ENCODE measurements around the gene MAT1A. TPM values are rescaled to one million over a fixed set of nuclear protein-coding genes. Genes with fewer than 3 reads are reported as not detected.
"Not testable (repeated sequence)": the region's sequence is repeated elsewhere in the genome, so short reads cannot be mapped to it uniquely, and the experiment has no call there.

MAT1A gene
- total and polyA plus RNA-seq, 7 donors, result 0.49 TPM; not detected in 6

- Histone ChIP-seq H3K4me3 (no peak overlapping the region), H3K4me1 (no peaks in the 10 kb centered on the region), H3K27me3 (ENCODE audit: insufficient read depth in 3 of 3, low read length in 2 of 3) (no peaks in the 10 kb centered on the region), H3K27ac (no peak overlapping the region), H3K9me3 (no peaks in the 10 kb centered on the region), H3K36me3 (ENCODE audit: insufficient read depth in 1 of 2, low read depth in 1 of 2) (no peaks in the 10 kb centered on the region)
- WGBS, 3 donors, result 94 to 97% (median 95%) methylated on average over 6 of the region's 6 CpGs
- ATAC-seq, result no peak
- intact Hi-C loops (cut with DNase I), result no loop called here
- DNase-seq, result no peak
- no peak for TF ChIP-seq CTCF (IDR thresholded peaks at IDR 0.05)
These were observed 30.0 kb downstream of the MAT1A start for GRCh38 chr10:80259405-80259871.

DNA sequence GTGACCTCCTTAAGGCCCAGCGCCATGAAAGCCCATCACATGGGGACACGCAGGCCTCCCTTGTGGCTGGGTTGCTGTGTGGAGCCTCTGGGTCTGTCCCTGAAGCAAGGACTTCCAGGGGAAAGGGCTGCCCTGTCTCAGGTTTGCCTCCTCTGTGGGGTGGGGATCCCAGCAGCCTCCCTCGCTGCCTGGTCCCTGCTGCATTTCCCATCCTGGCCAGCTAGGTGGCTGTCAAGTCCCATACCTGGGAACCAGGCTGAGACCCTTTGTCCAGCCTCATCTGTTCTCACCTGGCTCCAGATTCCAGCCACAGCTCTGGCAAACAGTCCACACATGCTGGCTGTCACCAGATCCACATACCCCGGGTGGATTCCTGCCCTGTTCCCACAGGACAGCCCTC is 32.7 kb downstream of the MAT1A start:
- WGBS, 3 donors, result 43 to 64% (median 64%) methylated on average over 4 of the region's 4 CpGs
- intact Hi-C loops (cut with DNase I); H3K4me1 ChIP-seq; H3K36me3 ChIP-seq (ENCODE audit: insufficient read depth in 1 of 2, low read depth in 1 of 2); H3K27ac ChIP-seq; H3K27me3 ChIP-seq (ENCODE audit: insufficient read depth in 3 of 3, low read length in 2 of 3); DNase-seq; H3K4me3 ChIP-seq; H3K9me3 ChIP-seq; ATAC-seq: not testable (repeated sequence)

DNA sequence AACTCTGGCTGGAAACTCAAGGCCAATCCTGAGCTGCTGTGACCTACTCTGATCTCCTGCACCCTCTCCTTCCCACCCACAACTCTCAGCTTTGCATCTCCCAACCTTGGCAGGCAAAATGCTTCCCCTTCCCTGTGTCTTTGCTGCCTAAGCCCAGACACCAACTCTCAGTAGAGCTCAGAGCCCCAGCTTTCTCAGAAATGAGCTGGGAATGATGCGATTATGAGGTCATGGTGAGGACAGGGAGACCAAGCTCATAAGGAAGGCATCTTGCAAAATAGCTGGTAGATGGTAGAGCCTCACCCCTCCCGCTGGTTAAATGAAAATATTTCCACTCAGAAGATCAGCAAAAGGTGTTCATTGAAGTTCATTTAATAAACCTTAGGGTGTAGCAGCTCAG is 34.7 kb downstream of the MAT1A start:
- DNase-seq; H3K4me3 ChIP-seq; H3K4me1 ChIP-seq; H3K27me3 ChIP-seq (ENCODE audit: insufficient read depth in 3 of 3, low read length in 2 of 3); H3K36me3 ChIP-seq (ENCODE audit: insufficient read depth in 1 of 2, low read depth in 1 of 2); H3K9me3 ChIP-seq; ATAC-seq; intact Hi-C loops (cut with DNase I); H3K27ac ChIP-seq: not testable (repeated sequence)
- no CpG with 5 or more reads among the region's 2 CpGs for WGBS, 3 donors

DNA sequence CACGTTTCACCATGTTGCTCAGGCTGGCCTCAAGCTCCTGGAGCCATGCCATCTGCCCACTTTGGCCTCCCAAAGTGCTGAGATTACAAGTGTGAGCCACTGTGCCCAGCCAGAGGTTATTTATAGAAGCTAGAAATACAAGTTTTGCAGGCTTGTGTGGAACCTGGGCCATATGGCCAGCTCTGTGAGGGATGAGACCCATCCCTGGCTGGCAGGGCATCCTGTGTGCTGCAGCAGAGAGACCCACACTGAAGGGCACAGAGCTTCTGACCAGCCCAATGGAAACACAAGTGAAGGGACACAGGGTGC is 35.5 kb downstream of the MAT1A start:
- H3K36me3 ChIP-seq (ENCODE audit: insufficient read depth in 1 of 2, low read depth in 1 of 2); H3K9me3 ChIP-seq; H3K4me1 ChIP-seq; DNase-seq; intact Hi-C loops (cut with DNase I); H3K4me3 ChIP-seq; H3K27ac ChIP-seq; H3K27me3 ChIP-seq (ENCODE audit: insufficient read depth in 3 of 3, low read length in 2 of 3); ATAC-seq: not testable (repeated sequence)
- 10 to 27% (median 16%) methylated on average over 1 of the region's 1 CpG for WGBS, 3 donors

DNA sequence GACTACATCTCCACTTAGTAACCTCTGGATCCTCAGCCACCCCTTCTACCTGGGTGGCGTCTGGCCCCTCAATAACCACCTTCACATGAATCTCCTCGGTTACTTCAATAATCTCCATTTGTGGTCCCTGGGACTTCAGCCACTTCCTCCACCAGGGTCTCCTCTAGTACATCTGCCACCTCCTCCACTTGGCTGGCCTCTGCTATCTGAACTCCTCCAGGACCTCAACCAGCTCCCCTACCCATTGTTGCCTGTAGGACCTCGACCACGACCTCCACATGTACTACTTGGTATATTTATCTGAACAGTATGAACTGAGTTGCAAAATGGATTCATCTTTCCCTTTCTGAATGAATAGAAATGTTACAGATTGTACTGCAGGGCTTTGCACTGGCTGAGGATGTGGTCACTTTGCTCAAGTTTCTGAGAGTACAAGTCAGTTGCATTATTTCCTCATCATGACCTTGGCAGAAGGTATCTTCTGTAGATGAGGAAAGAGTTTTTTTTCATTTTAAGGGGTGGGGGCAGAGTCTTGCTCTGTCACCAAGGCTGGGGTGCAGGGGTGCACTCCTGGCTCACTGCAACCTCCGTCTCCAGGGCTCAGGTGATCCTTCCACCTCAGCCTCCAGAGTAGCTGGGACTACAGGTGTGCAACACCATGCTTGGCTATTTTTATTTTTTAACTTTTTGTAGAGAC is 36.0 kb downstream of the MAT1A start:
- no peak for DNase-seq
- Histone ChIP-seq H3K4me3 (no peak overlapping the region), H3K27me3 (ENCODE audit: insufficient read depth in 3 of 3, low read length in 2 of 3) (peaks cover 0 to 6% (median 1%) of the 10 kb centered on the region in 3 donors), H3K4me1 (no peaks in the 10 kb centered on the region), H3K9me3 (no peaks in the 10 kb centered on the region), H3K27ac (no peak overlapping the region), H3K36me3 (ENCODE audit: insufficient read depth in 1 of 2, low read depth in 1 of 2) (no peaks in the 10 kb centered on the region)
- WGBS, 3 donors, result 70 to 85% (median 73%) methylated on average over 5 of the region's 5 CpGs
- TF ChIP-seq CTCF (IDR thresholded peaks at IDR 0.05), result no peak
- intact Hi-C loops (cut with DNase I), result no loop called here
- ATAC-seq, result no peak

DNA sequence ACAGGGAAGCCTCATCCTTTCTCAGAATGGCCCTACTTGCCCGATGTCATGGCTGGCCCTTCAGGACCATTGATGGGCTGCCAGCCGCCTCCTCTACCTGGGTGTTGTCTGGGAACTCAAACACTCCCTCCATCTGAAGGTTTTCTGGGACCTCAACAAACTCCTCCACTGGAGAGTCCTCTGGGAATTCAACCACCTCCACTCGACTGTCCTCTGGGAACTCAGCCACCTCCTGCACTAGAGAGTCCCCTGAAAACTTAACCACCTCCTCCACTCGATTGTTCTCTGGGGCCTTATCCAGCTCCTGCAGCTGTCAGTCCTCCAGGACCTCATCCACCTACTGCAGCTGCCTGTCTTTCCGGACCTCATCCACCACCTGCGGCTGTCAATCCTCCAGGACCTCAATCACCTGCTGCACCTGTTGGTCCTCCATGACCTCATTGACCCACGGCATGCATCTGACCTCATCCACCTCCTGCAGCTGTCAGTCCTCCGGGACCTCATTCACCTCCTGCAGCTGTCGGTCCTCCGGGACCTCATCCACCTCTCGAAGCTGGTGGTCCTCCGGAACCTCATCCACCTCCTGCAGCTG is 37.1 kb downstream of the MAT1A start:
- ATAC-seq (no peak), DNase-seq (no peak)
- 38 to 43% (median 40%) methylated on average over 12 of the region's 12 CpGs for WGBS, 3 donors
- Histone ChIP-seq H3K4me1 (no peaks in the 10 kb centered on the region), H3K4me3 (no peak overlapping the region), H3K27me3 (ENCODE audit: insufficient read depth in 3 of 3, low read length in 2 of 3) (peaks cover 0 to 6% (median 1%) of the 10 kb centered on the region in 3 donors), H3K36me3 (ENCODE audit: insufficient read depth in 1 of 2, low read depth in 1 of 2) (no peaks in the 10 kb centered on the region), H3K27ac (no peak overlapping the region), H3K9me3 (no peaks in the 10 kb centered on the region)
- TF ChIP-seq CTCF (IDR thresholded peaks at IDR 0.05), result no peak
- intact Hi-C loops (cut with DNase I), result no loop called here

- intact Hi-C loops (cut with DNase I); H3K4me3 ChIP-seq; H3K36me3 ChIP-seq (ENCODE audit: insufficient read depth in 1 of 2, low read depth in 1 of 2); H3K27me3 ChIP-seq (ENCODE audit: insufficient read depth in 3 of 3, low read length in 2 of 3); DNase-seq; H3K4me1 ChIP-seq; ATAC-seq; H3K9me3 ChIP-seq; H3K27ac ChIP-seq: not testable (repeated sequence)
- WGBS, 3 donors, result 83 to 92% (median 91%) methylated on average over 3 of the region's 4 CpGs
These were observed 37.7 kb downstream of the MAT1A start for GRCh38 chr10:80251703-80252280.

DNA sequence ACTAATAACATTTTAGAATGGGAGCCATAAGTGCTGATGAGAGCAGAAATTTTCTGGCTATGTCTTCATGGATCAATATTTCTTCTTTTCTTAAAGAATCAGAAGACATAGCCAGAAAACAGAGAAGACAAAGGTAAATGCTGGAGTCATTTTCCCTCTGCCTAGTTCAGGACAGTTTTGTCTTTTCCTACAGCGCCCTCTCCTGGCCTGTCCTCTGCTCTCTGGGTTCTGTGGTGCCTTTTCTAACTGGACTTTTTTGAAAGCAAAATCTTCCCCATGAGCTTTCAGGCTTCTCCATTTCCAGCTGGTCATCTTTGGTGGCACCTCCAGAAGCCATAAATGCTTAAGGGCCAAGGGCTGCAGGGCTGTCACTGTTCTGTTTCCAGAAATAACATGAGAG is 39.1 kb downstream of the MAT1A start:
- intact Hi-C loops (cut with DNase I); H3K36me3 ChIP-seq (ENCODE audit: insufficient read depth in 1 of 2, low read depth in 1 of 2); H3K9me3 ChIP-seq; H3K27ac ChIP-seq; H3K4me1 ChIP-seq; H3K4me3 ChIP-seq; ATAC-seq; DNase-seq; H3K27me3 ChIP-seq (ENCODE audit: insufficient read depth in 3 of 3, low read length in 2 of 3): not testable (repeated sequence)
- WGBS, 3 donors, result no CpG with 5 or more reads among the region's 1 CpG

Measured in psoas muscle (tissue), 8 donors.